Suprapubic skin (tissue), 3 donors: ENCODE measurements around the gene IRAK1.

Source experiments
- EP300 ChIP-seq: sonication (generic); formaldehyde crosslinking; IDR thresholded peaks from one replicate; pipeline ENCODE4 v1.6.1; 2017; ENCODE audit warnings: antibody characterized with exemption
- POLR2A ChIP-seq, 2 donors: fragments of 450-650 bp; IDR thresholded peaks; one replicate each; pipeline ENCODE4 v1.6.1; 2017; ENCODE audit warnings: antibody characterized with exemption in 2 of 2, mild to moderate bottlenecking in 2 of 2, moderate library complexity in 2 of 2
- TF ChIP-seq, protein P1 (sequence below), 2 donors: fragments of 200-600 bp in 1 of 2; fragments of 450-650 bp in 1 of 2; sonication (generic) in 1 of 2; IDR thresholded peaks; one replicate each; pipeline ENCODE4 v1.5.1; 2016 to 2019; ENCODE audit warnings: antibody characterized with exemption in 2 of 2, mild to moderate bottlenecking in 1 of 2, moderate library complexity in 1 of 2

DNA sequence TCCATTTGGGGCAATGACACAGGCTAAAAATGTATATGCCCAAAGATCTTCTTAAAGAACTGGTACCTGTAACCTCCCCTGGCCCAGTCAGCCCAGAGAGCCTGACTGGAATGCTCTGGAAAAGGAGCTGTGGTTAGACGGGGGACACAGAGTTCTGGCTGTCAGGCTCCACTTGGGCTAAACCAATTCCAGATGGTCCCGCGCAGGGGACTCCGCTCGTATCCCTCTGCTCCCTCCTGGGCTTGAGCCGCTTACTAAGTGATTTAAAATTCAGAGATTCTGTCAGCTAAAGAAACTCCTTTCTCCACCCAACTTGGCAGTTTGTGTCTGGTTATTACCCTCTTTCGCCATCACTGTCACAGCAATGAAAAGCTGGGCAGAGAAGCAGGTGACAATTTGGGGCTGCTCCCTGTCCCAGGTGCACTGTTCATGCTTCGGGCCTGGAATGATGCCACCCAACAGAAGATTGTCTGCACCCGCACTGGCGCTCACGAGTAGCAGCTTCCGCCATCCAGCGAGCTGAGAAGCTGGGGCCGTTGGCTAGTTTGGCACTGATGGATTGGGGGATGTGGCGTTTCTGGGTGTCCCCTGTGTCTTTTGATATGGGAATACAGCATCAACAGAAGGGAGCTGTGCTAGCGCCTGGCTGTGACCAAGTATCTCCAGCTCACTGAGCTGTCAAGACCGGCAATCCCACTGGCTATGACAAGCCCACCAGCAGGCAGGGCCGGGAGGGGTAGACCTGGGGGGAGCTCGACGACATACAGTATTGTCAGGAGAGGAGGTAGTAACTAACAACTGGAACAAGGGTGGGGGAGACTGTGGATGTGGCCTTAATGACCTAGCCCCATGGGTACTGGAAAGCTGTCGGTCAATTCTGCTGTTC, 6.7 kb upstream of the IRAK1 start:
- TF ChIP-seq, protein P1, sequence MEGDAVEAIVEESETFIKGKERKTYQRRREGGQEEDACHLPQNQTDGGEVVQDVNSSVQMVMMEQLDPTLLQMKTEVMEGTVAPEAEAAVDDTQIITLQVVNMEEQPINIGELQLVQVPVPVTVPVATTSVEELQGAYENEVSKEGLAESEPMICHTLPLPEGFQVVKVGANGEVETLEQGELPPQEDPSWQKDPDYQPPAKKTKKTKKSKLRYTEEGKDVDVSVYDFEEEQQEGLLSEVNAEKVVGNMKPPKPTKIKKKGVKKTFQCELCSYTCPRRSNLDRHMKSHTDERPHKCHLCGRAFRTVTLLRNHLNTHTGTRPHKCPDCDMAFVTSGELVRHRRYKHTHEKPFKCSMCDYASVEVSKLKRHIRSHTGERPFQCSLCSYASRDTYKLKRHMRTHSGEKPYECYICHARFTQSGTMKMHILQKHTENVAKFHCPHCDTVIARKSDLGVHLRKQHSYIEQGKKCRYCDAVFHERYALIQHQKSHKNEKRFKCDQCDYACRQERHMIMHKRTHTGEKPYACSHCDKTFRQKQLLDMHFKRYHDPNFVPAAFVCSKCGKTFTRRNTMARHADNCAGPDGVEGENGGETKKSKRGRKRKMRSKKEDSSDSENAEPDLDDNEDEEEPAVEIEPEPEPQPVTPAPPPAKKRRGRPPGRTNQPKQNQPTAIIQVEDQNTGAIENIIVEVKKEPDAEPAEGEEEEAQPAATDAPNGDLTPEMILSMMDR (IDR thresholded peaks at IDR 0.05) = no peak
- no peak for TF ChIP-seq EP300
- TF ChIP-seq POLR2A (IDR thresholded peaks at IDR 0.05) = no peak
